ENCODE data around the gene RIC8B.

RIC8B gene

GRCh38 chr12:106831699-106832098, 57.2 kb downstream of the RIC8B start:
- no peaks in the 10 kb centered on the region for H3K79me2 ChIP-seq (ENCODE audit: insufficient read depth, low read length)
- no peaks in the 10 kb centered on the region for H4K20me1 ChIP-seq (ENCODE audit: insufficient read depth, low read length, poor library complexity, severe bottlenecking)
- no peak overlapping the region for H2AFZ ChIP-seq (ENCODE audit: low read length)
- no peaks in the 10 kb centered on the region for H3K4me1 ChIP-seq (ENCODE audit: insufficient read depth, low read length, poor library complexity, severe bottlenecking)
- H3K36me3 ChIP-seq (ENCODE audit: insufficient read depth, low read length): no peaks in the 10 kb centered on the region; the same call in 1 of the 2 replicates
- no peaks in the 10 kb centered on the region for H3F3A ChIP-seq (ENCODE audit: low read depth)
- H3K9ac ChIP-seq (ENCODE audit: low read depth, low read length, poor library complexity, severe bottlenecking): no peak overlapping the region
- H3K27me3 ChIP-seq (ENCODE audit: insufficient read depth, low read length, poor library complexity, severe bottlenecking): no peaks in the 10 kb centered on the region
- H3K4me3 ChIP-seq (ENCODE audit: low read length, poor library complexity, severe bottlenecking): no peak overlapping the region
- no peaks in the 10 kb centered on the region for H3K9me2 ChIP-seq (replicated peaks; ENCODE audit: low read depth, low read length)
- H3K9me3 ChIP-seq (ENCODE audit: insufficient read depth, low read depth, low read length): no peaks in the 10 kb centered on the region
- H3K4me2 ChIP-seq (ENCODE audit: low read depth, low read length, poor library complexity, severe bottlenecking): no peak overlapping the region
- TF ChIP-seq EZH2phosphoT487 (IDR thresholded peaks at IDR 0.05; ENCODE audit: borderline replicate concordance) (no peak), CTCF (conservative IDR thresholded peaks at IDR 0.05; ENCODE audit: low read length) (no peak)

GRCh38 chr12:106837782-106838181, 63.3 kb downstream of the RIC8B start:
- no peaks in the 10 kb centered on the region for H3F3A ChIP-seq (ENCODE audit: low read depth)
- H3K4me1 ChIP-seq (ENCODE audit: insufficient read depth, low read length, poor library complexity, severe bottlenecking): peaks cover 19% of the 10 kb centered on the region
- H3K9me3 ChIP-seq (ENCODE audit: insufficient read depth, low read depth, low read length): no peaks in the 10 kb centered on the region
- H3K79me2 ChIP-seq (ENCODE audit: insufficient read depth, low read length): no peaks in the 10 kb centered on the region
- H3K9me2 ChIP-seq (replicated peaks; ENCODE audit: low read depth, low read length): no peaks in the 10 kb centered on the region
- no peak for TF ChIP-seq EZH2phosphoT487 (IDR thresholded peaks at IDR 0.05; ENCODE audit: borderline replicate concordance)
- TF ChIP-seq CTCF (conservative IDR thresholded peaks at IDR 0.05; ENCODE audit: low read length): no peak
- no peak overlapping the region for H3K4me3 ChIP-seq (ENCODE audit: low read length, poor library complexity, severe bottlenecking)
- H3K36me3 ChIP-seq (ENCODE audit: insufficient read depth, low read length): peaks cover 7% of the 10 kb centered on the region
- no peak overlapping the region for H3K4me2 ChIP-seq (ENCODE audit: low read depth, low read length, poor library complexity, severe bottlenecking)
- H4K20me1 ChIP-seq (ENCODE audit: insufficient read depth, low read length, poor library complexity, severe bottlenecking): peaks cover 5% of the 10 kb centered on the region
- H2AFZ ChIP-seq (ENCODE audit: low read length): no peak overlapping the region
- H3K27me3 ChIP-seq (ENCODE audit: insufficient read depth, low read length, poor library complexity, severe bottlenecking): no peaks in the 10 kb centered on the region
- H3K9ac ChIP-seq (ENCODE audit: low read depth, low read length, poor library complexity, severe bottlenecking): no peak overlapping the region

GRCh38 chr12:106839333-106839732, 64.9 kb downstream of the RIC8B start:
- Histone ChIP-seq H3K4me3 (ENCODE audit: low read length, poor library complexity, severe bottlenecking) (no peak overlapping the region), H3K9ac (ENCODE audit: low read depth, low read length, poor library complexity, severe bottlenecking) (no peak overlapping the region)

More at GRCh38 chr12:106839333-106839732, 64.9 kb downstream of the RIC8B start:
- Histone ChIP-seq H3K4me2 (ENCODE audit: low read depth, low read length, poor library complexity, severe bottlenecking) (no peak overlapping the region), H3K36me3 (ENCODE audit: insufficient read depth, low read length) (peaks cover 22% of the 10 kb centered on the region), H3K79me2 (ENCODE audit: insufficient read depth, low read length) (no peaks in the 10 kb centered on the region), H2AFZ (ENCODE audit: low read length) (no peak overlapping the region), H3F3A (ENCODE audit: low read depth) (no peaks in the 10 kb centered on the region), H3K27me3 (ENCODE audit: insufficient read depth, low read length, poor library complexity, severe bottlenecking) (no peaks in the 10 kb centered on the region), H3K9me2 (replicated peaks; ENCODE audit: low read depth, low read length) (no peaks in the 10 kb centered on the region), H3K9me3 (ENCODE audit: insufficient read depth, low read depth, low read length) (no peaks in the 10 kb centered on the region), H3K4me1 (ENCODE audit: insufficient read depth, low read length, poor library complexity, severe bottlenecking) (peaks cover 19% of the 10 kb centered on the region), H4K20me1 (ENCODE audit: insufficient read depth, low read length, poor library complexity, severe bottlenecking) (peaks cover 5% of the 10 kb centered on the region)
- no peak for TF ChIP-seq CTCF (conservative IDR thresholded peaks at IDR 0.05; ENCODE audit: low read length)
- no peak for TF ChIP-seq EZH2phosphoT487 (IDR thresholded peaks at IDR 0.05; ENCODE audit: borderline replicate concordance)
